GM03348 (cell line): Measurements from ENCODE around the gene RPL18.
"Not testable (repeated sequence)": the region's sequence is repeated elsewhere in the genome, so short reads cannot be mapped to it uniquely, and the experiment has no call there.

Source experiments
- DNase-seq: peaks from one replicate; pipeline ENCODE4 v3.0.0; 2012; ENCODE audit warnings: low spot score

Gene RPL18

GRCh38 chr19:48644839-48645619 lies 26.1 kb upstream of the RPL18 start:
- DNase-seq: peak; percentile 71

DNA sequence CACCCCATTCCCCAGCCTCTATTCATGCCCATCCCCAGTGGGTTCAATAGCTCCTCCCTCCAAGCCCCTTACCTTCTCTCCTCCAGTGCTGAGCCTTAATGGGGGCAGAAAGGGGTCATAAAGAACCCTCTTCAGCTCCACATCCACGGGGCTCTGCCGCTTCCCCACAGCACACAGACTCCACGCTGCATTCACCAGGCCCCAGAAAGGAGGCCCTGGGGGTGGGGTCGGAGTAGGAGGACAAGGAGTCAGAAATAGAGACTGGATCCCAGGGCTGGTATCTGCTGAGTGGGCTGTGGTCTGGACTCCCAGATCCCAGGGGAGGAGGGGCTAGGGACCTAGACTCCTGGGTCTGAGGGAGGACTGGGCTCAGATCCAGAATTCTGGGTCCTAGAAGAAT lies 25.4 kb upstream of the RPL18 start:
- no peak for DNase-seq

DNA sequence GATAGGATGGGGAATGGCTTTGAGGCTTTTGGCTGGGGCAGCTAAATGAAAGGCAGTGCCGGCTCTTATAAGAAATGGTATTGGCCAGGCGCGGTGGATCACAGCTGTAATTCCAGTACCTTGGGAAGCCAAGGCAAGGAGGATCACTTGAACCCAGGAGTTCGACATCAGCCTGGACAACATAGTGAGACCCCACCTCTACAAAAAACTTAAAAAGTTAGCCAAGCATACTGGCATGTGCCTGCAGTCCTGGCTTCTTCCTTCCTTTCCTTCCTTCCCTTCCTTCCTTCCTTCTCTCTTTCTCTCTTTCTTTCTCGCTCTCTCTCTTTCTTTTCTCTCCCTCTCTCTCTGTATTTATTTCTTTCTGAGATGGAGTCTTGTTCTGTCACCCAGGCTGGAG lies 23.9 kb upstream of the RPL18 start:
- DNase-seq: no peak

- DNase-seq: no peak
These were observed 22.9 kb upstream of the RPL18 start for GRCh38 chr19:48641850-48642249.

DNA sequence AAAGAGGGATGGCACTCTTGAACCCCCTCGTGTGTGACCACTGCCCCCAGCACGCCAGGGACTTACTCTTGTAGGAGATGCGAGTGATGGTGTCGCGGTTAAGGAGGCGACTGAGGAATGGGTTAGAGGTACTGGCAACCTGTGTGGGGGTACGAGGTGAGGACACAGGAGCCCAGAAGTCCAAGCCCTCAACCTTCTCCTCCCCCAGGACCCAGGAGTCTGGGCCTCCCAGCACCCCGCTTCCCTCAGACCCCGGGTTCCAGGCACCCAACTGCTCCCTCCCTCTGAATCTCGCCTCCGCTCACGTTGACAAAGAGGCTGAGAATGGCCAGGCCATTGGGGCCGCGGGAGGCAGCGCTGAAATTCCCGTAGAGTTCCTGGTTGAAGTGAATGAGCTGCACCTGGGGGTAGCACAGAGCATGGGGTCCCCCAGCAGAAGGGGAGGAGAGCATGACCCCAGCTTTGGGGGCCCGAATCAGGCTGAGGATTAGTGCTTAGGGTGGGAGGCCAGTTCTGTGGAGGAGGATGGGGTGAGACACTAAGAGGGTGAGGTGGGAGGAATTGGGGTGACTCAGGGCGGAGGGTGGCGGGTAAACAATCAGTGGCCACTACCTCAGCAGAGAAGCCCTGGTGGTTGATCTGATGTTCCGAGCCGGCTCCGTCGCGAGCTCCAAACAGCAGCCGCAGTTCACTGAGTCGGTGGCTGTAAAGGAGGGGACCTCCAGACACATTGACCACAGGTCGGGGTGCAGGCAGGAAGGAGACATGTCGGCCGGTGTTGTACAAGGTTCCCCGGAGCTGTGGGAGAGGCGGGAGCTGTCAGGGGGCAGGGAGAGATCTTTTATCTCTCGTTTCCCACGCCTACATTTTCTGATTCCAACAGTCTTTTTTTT lies 20.8 kb upstream of the RPL18 start:
- no peak for DNase-seq

DNA sequence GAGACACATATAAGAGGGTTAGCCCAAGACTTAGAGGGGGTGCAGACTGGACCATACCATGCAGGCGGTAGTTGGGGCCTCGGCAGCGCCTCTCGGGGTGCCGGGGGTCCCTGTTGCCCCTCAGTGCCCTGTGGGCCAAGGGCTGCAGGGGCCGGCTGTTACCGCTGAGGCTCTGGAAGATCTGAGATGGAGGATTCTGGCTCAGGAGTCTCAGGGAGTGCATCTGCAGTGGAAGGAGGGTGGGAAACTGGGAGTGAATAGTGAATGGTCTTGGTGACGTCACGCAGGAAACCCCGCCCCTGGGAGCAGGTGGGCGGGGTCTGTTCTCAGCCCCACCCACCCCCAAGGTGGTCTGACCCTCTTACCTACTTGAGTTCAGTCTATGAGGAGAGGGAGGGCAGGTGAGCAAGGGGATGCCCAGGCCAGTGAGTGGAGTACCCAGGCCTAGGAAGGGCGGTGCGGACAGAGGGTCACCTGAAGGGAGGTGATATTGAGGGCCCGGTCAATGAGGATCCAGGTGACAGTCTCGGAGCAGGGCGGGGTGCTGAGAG lies 19.9 kb upstream of the RPL18 start:
- no peak for DNase-seq

DNA sequence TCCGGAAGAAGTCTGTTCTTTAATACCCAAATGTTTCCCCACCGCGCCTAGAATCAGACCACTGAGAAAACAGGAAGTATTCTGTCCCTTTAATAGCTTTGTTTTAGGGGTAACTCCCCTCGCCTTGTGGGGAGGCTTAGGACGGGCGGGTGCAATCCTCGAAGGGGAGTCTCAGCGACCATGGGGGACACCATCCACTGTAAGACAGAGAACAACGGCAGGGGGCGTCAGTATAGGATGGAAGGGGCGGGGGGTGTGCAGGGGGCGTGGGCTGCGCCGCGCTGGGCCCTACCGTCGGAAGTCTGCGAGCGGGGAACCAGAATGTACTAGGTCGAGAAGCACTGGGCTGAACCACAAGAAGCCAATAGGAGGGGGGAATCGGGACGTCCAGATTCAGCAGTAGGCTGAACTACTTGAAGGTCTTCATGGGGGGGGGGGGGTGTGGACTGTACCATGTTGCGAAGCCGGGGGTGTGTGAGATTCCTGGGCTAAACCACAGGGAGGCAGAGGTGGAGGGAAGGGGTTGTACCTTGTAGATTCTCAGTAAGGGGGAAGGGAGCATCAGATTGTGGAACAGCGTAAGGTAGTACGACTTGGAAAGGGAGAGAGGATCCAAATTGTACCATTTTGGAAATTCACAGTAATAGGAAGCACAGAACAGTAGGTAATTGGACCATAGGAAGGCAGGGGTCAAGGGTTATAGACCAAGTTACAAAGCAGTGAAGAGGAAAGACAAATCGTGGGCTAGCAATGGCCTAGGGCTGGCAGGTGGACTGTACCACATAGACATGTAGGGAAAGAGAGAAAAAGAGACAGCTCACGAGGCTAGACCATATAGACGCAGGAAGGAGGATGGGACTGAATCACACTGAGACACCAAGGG lies 19.2 kb upstream of the RPL18 start:
- DNase-seq: peak; percentile 93

GRCh38 chr19:48637449-48637947 lies 18.5 kb upstream of the RPL18 start:
- DNase-seq: peak; percentile 97

GRCh38 chr19:48636859-48637448 lies 18.0 kb upstream of the RPL18 start, which contains the start of gene DBP:
DBP (minus strand) TSS chr19:48637379; CDS start chr19:48636994, 385 bp downstream.
- DNase-seq: no peak

- no peak for DNase-seq
These were observed 17.2 kb upstream of the RPL18 start for GRCh38 chr19:48635966-48636858.

GRCh38 chr19:48635263-48635965 lies 16.4 kb upstream of the RPL18 start:
- DNase-seq: peak; percentile 89

GRCh38 chr19:48634424-48635262 lies 15.7 kb upstream of the RPL18 start:
- DNase-seq: peak; percentile 95

DNA sequence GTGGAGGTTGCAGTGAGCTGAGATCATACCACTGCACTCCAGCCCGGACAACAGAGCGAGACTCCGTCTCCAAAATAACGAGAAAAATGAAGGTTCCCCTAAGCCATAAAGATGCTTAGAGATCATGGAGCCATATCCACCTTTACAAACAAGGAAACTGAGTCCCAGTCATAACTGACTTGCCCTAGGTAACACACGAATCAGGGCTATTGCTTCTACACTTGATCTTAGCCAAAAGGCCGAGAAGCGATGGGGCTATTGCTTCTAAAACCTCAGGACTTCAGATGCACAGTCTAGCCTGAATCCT lies 15.0 kb upstream of the RPL18 start:
- no peak for DNase-seq

- no peak for DNase-seq
These were observed 14.4 kb upstream of the RPL18 start for GRCh38 chr19:48633148-48634035.

DNA sequence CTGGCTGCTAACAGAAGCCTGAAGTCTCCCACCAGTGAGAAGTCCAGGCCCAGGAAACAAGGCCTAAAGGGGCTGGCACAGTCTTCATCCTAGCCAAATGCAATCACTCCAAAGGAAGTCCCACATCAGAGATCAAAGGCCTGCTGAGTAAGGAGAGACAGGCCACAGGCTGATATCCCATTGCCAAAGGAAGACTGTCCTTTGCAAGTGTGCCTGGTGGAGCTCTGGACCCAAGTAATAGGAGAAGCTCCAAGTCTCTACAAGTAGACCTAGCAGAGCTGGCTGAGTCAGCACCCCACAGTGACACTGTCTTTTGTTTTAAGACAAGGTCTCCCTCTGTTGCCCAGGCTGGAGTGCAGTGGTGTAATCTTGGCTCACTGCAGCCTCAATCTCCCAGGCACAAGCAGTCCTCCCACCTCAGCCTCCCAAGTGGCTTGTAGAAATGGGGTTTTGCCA lies 13.7 kb upstream of the RPL18 start:
- DNase-seq: no peak

GRCh38 chr19:48632286-48632685 lies 13.3 kb upstream of the RPL18 start:
- not testable (repeated sequence) for DNase-seq

- no peak for DNase-seq
These were observed 12.2 kb upstream of the RPL18 start for GRCh38 chr19:48631225-48631624.
